Left ventricle myocardium superior (tissue), 1 donor: ENCODE data around the gene RAPGEF6. TPM values are rescaled to one million over a fixed set of nuclear protein-coding genes. Genes with fewer than 3 reads are reported as not detected.
"Not testable (repeated sequence)": the region's sequence is repeated elsewhere in the genome, so short reads cannot be mapped to it uniquely, and the experiment has no call there.

Source experiments
- ATAC-seq: fragments of 200-7000 bp; cut with Tn5 transposase; one replicate; pipeline ENCODE4 v1.9.1; 2020; ENCODE audit warnings: mild to moderate bottlenecking, moderate library complexity
- DNase-seq: peaks from one replicate; pipeline ENCODE4 v3.0.0-alpha.2; 2020
- intact Hi-C: fragments of 100-400 bp; cut with micrococcal nuclease; formaldehyde crosslinking; loops from one replicate; pipeline ENCODE4 v1.11.0; 2022
- total RNA-seq: library from RNA; stranded (reverse); fragmentation: NEBNext Ultra II Directional; extraction: Animal tissue kit (Norgen Biotek cat#: 25700); gene quantifications from one replicate; pipeline ENCODE4 v1.2.1, GENCODE V29; 2021
- donor health status: DM: no; HTN: yes; CAD: no; lungs with severe emphysema.

RAPGEF6 gene
- total RNA-seq, 1 donor from 2014 or later, result 7.8 TPM

GRCh38 chr5:131644822-131645221, 9.8 kb upstream of the RAPGEF6 start:
- intact Hi-C loops, result no loop called here
- DNase-seq (no peak), ATAC-seq (no peak)

GRCh38 chr5:131644370-131644769, 9.3 kb upstream of the RAPGEF6 start:
- ATAC-seq (no peak), DNase-seq (no peak)
- intact Hi-C loops, result no loop called here

DNA sequence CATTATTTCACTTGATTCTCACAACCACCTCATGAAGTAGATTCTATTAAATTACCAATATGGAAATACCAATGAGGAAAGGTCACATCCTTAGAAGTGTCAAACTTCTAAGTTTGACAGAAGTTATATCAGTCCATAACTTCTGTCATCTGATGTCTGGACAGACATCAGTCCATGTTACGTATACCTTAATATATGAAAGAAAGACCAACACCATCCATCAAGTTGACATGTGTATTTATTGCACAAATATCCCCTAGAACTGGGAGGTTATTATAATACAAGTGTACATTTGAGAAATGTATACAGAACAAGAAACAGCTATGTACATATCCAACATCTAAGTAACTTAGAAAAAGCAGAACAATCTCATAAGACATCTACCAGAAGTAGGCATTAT, 6.5 kb upstream of the RAPGEF6 start:
- DNase-seq (no peak), ATAC-seq (no peak)
- intact Hi-C loops, result no loop called here

- intact Hi-C loops, result no loop called here
Observed at GRCh38 chr5:131640043-131640856, 5.2 kb upstream of the RAPGEF6 start.

DNA sequence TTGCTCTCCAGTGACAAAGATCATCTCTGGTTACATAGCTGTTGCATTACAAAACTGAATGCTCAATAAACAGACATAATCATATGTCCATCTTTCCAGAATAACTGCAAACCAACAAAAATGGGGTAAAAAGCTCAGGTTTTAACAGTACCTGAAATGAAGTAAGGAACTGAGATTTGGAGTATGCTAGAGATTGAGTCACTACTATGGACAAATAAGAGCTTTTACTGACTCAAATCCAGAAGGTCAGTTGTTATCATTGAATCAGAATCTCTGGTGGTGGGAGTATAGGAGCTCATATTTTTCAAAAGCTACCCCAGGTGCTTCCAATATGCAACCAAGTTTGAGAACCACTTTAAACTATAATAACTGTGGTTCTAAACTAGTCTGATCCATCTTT, 4.1 kb upstream of the RAPGEF6 start:
- intact Hi-C loops, result loop anchor here (10.0 kb wide), 1 partner anchor 156 kb away; the partner anchor contains the start of gene FNIP1
- DNase-seq (no peak), ATAC-seq (no peak)

More at GRCh38 chr5:131640043-131640856, 5.2 kb upstream of the RAPGEF6 start:
- no peak for ATAC-seq
- no peak for DNase-seq

GRCh38 chr5:131637694-131638093, 2.7 kb upstream of the RAPGEF6 start:
- no peak for ATAC-seq
- intact Hi-C loops, result loop anchor here (10.0 kb wide), 1 partner anchor 157 kb away; the partner anchor contains the start of gene FNIP1
- DNase-seq, result no peak

DNA sequence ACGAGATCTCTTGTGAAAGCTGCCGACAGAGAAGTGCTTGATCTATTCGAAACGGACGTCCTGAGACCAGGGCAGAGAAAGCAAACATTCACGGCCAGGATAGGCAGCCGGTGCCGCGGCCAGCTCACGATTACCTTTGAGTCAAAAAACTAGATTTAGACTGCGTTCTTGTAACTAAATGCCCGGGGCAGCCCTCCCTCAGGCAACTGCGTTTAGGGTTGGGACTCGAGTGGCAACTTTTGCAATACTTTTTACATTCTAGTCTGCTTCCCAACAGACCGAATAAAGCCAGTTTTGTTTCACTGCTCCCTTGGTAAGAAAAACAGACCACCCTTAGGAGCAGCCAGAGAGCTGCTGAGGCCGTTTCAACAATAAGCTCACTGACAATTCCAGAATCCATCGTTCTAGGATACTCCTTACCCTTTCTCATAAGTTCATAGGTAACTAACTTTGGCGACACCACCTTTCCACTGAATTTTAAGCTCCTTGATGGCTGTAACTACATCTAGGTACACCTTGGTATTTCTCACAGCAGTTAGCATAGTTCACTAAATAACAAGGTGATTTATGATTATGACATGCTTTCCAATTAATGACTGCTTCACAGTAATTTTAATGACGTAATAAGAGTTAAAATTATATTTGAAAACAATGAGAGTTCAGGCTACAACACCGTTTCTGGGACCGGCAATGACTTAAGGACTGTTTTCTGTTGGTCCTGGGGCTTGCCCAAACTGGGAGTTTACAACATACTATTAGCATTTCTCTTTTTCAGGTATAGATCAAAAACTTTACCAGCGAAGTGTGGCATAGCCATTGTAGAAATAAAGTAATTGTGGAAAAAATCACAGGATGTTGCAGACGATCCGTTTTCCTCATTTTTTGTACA, 899 bp upstream of the RAPGEF6 start:
- DNase-seq, result no peak
- intact Hi-C loops, result loop anchor here (10.0 kb wide), 1 partner anchor 159 kb away; the partner anchor contains the start of gene FNIP1
- ATAC-seq, result peak; percentile 3

DNA sequence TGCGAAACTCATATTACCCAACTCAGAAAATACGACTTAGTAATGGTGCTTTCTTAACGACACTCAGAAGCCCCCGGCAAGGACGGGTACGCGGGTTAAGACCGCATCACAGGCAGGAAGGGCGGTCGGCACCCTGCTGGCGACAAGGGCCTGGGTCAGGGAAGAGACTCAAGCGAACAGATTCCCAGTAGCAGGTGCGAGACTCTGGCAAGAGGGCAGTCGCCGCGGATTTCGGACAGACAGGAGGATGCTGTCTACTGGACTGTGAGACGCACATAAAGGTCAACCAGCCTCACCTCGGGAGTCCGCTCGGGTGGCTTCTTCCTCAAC, 398 bp downstream of the RAPGEF6 start:
- ATAC-seq (peak; percentile 42), DNase-seq (no peak)
- intact Hi-C loops, result loop anchor here (10.0 kb wide), 1 partner anchor 160 kb away; the partner anchor contains the start of gene FNIP1

- intact Hi-C loops, result loop anchor here (10.0 kb wide), 1 partner anchor 161 kb away; the partner anchor contains the start of gene FNIP1
- no peak for ATAC-seq
- no peak for DNase-seq
Observed at GRCh38 chr5:131634238-131634637, 791 bp downstream of the RAPGEF6 start.

GRCh38 chr5:131633830-131634229, 1.2 kb downstream of the RAPGEF6 start:
- no peak for ATAC-seq
- intact Hi-C loops, result loop anchor here (10.0 kb wide), 1 partner anchor 161 kb away; the partner anchor contains the start of gene FNIP1
- DNase-seq, result no peak

DNA sequence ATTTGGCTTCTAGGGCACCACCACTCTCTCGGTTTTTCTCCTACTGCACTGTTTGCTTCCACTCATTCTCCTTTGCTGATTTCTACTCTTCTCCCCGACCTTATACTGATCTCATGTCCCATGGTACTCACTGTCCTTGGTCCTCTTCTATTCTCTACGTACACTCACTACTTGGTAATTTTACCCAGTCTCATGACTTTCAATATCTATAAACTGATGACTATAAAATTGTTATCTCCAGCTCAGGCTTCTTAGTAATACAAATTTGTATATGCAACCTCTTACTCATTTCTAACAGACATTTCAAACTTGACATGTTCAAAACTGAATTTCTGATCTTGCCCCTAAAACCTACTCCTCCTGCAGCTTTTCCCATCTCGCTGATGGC, 4.1 kb downstream of the RAPGEF6 start:
- DNase-seq (no peak), ATAC-seq (no peak)
- intact Hi-C loops, result loop anchor here (10.0 kb wide), 1 partner anchor 164 kb away; the partner anchor contains the start of gene FNIP1

DNA sequence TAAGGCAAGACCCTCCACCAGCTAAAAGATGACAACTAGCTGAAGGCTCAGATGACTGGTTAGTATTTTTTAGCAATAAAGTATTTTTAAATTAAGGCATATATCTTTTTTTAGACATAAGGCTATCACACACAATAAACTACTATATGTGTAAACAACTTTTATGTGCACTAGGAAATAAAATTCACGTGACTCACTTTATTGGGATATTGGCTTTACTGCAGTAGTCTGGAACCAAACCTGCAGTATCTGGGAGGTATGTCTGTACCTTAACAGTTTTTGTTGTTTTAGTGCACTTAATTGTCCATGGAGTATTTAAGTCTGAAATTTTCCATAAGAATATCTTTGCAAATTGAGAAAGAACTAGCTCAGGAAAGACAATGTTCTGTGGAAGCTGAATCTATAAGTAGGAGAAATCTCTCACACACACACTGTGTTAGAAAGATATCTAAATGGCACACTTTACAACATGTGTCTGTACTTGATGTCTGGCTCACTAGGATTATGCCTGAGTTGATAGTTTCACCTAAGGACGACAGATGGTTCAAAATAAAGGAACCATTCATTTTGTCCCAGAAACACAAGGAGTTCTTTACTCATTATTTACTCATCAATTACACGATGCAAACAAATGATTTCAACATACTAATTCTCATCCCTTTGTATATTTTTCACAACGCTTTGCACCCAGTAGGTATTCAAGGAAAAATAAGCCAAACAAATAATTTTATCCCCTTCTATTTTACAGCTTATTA, 4.6 kb downstream of the RAPGEF6 start:
- intact Hi-C loops, result loop anchor here (10.0 kb wide), 1 partner anchor 164 kb away; the partner anchor contains the start of gene FNIP1

DNA sequence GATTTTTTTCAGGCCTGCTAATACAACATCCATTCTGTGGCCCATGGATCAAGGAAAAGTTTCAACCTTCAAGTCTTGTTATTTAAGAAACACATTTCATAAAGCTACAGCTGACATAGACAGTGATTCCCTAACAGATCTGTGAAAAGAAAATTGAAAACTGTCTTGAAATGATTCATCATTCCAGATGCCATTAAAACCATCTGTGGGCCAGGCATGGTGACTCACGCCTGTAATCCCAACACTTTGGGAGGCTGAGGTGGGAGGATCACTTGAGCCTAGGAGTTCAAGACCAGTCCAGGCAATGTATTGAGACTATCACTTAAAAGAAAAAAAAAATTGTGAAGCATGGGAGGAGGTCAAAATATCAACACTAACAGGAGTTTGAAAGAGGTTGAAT, 6.0 kb downstream of the RAPGEF6 start:
- intact Hi-C loops, result no loop called here
- ATAC-seq, result no peak
- no peak for DNase-seq

More for the DNA sequence above, 4.6 kb downstream of the RAPGEF6 start:
- DNase-seq, result no peak
- no peak for ATAC-seq

DNA sequence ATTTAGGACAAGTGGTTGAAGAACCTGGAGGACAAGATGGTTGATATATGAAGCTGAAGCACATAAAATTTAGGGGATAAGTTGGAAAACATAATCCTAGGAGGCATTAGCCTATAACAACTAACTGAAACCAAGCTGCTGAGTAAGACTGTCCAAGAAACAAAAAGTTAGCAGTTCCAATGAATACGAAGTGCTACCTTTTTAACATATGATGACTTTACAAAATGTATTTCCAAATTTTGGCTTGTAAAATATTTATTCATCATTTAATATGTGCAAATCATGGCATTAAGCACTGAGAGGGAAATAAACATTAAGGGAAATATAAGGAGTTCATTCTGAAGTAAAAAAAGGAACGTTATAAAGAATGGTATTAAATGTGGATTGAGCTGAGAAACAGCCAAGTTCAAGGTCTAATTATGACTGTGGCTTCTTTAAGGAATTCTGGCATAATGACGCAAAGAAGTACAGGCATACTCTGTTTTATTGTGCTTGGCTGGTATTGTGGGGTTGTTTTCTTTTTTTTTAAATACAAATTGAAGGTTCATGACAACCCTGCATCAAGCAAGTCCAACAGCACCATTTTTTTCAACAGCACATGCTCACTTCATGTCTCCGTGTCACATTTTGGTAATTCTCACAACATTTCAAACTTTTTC, 7.7 kb downstream of the RAPGEF6 start:
- intact Hi-C loops, result no loop called here
- no peak for DNase-seq
- no peak for ATAC-seq

- intact Hi-C loops, result no loop called here
- DNase-seq (no peak), ATAC-seq (peak; percentile 39)
Observed at GRCh38 chr5:131622633-131623032, 12.4 kb downstream of the RAPGEF6 start.

- ATAC-seq, DNase-seq, intact Hi-C loops: not testable (repeated sequence)
Observed at GRCh38 chr5:131621164-131621563, 13.9 kb downstream of the RAPGEF6 start.

DNA sequence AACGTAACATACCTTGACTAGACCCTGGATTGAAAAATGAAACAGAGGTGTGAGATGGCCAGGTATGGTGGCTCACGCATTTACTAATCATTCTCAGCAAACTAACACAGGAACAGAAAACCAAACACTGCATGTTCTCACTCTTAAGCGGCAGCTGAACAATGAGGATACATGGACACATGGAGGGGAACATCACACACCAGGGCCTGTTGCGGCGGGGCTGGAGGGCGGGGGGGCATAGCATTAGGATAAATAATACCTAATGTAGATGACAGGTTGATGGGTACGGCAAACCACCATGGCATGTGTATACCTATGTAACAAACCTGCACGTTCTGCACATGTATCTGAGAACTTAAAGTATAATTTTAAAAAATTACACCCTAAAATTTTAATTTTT, 15.9 kb downstream of the RAPGEF6 start:
- ATAC-seq (no peak), DNase-seq (no peak)
- intact Hi-C loops, result no loop called here

- intact Hi-C loops, result no loop called here
- no peak for ATAC-seq
Observed at GRCh38 chr5:131617140-131617822, 17.7 kb downstream of the RAPGEF6 start.

More at GRCh38 chr5:131617140-131617822, 17.7 kb downstream of the RAPGEF6 start:
- no peak for DNase-seq
